K562 (cell line): ENCODE results near the gene PBXIP1. TPM values are rescaled to one million over a fixed set of nuclear protein-coding genes. Genes with fewer than 3 reads are reported as not detected.

Experiments used
- CSDE1 ChIP-seq, 2 experiments: fragments of 450-650 bp; IDR thresholded peaks; 2 replicates each; pipeline ENCODE4 v1.6.1; 2016; ENCODE audit warnings: mild to moderate bottlenecking in 1 of 2
- CTBP1 ChIP-seq: fragments of 450-650 bp; IDR thresholded peaks from 2 replicates; pipeline ENCODE4 v1.6.1; 2016; ENCODE audit warnings: borderline replicate concordance
- CTCFL ChIP-seq: IDR thresholded peaks from 2 replicates; pipeline ENCODE4 v1.6.1; 2011; ENCODE audit warnings: borderline replicate concordance, low read depth, mild to moderate bottlenecking, moderate library complexity, low read length; ENCODE audit not compliant: insufficient read depth, poor library complexity, severe bottlenecking
- E2F1 ChIP-seq: sonication (generic); formaldehyde crosslinking; IDR thresholded peaks from 2 replicates; pipeline ENCODE4 v1.8.1; 2023; ENCODE audit warnings: mild to moderate bottlenecking, missing genetic modification reagents, moderate library complexity
- GTF2B ChIP-seq: IDR thresholded peaks from 2 replicates; pipeline ENCODE4 v1.6.1; 2011; ENCODE audit not compliant: insufficient read length; ENCODE audit errors: extremely low read depth
- HLTF ChIP-seq: fragments of 450-650 bp; IDR thresholded peaks from 2 replicates; pipeline ENCODE4 v1.6.1; 2016
- KLF1 ChIP-seq: fragments of 450-650 bp; IDR thresholded peaks from 2 replicates; pipeline ENCODE4 v1.6.1; 2016; ENCODE audit warnings: missing genetic modification characterization, missing compliant biosample characterization
- POLR2G ChIP-seq: fragments of 200-400 bp; formaldehyde crosslinking; IDR thresholded peaks from 2 replicates; pipeline ENCODE4 v1.6.1; 2017; ENCODE audit warnings: low read depth, mild to moderate bottlenecking, antibody characterized with exemption, low read length, moderate library complexity
- RNF2 ChIP-seq: sonication (generic); IDR thresholded peaks from 2 replicates; pipeline ENCODE4 v1.6.1; 2016
- SNAPC5 ChIP-seq: fragments of 250-450 bp; sonication (Bioruptor Pico); IDR thresholded peaks from 2 replicates; pipeline ENCODE4 v1.8.0; 2021; ENCODE audit warnings: moderate library complexity, mild to moderate bottlenecking, inconsistent platforms
- TAF9B ChIP-seq: fragments of 450-650 bp; IDR thresholded peaks from 2 replicates; pipeline ENCODE4 v1.6.1; 2018; ENCODE audit warnings: mild to moderate bottlenecking; ENCODE audit not compliant: partially characterized antibody
- XRCC5 ChIP-seq: fragments of 200-400 bp; formaldehyde crosslinking; IDR thresholded peaks from 2 replicates; pipeline ENCODE4 v1.6.1; 2017; ENCODE audit warnings: low read depth, mild to moderate bottlenecking, low read length
- ZNF197 ChIP-seq: fragments of 200-800 bp; sonication (Bioruptor generic); IDR thresholded peaks from 2 replicates; pipeline ENCODE4 v1.6.1; 2016; ENCODE audit warnings: low read depth, missing genetic modification characterization, missing compliant biosample characterization
- ZNF407 ChIP-seq: fragments of 450-650 bp; IDR thresholded peaks from 2 replicates; pipeline ENCODE4 v1.6.1; 2016; ENCODE audit warnings: low read depth
- ZNF41 ChIP-seq: fragments of 250-450 bp; sonication (Bioruptor Pico); conservative IDR thresholded peaks from 2 replicates; pipeline ENCODE4 v1.4.0; 2020; ENCODE audit warnings: mild to moderate bottlenecking
- polyA plus RNA-seq, 8 experiments: library from polyadenylated mRNA; depleted of rRNA in 4 of 8; stranded (reverse) in 5 of 8; unstranded in 3 of 8; fragments of >200 nt; fragmentation: Nextera tagmentation in 2 of 8; fragmentation: Illumina TruSeq in 1 of 8; extraction: Ambion mirVana in 2 of 8; extraction: Trizol in 1 of 8; gene quantifications; 2 replicates each; pipeline versions ENCODE4 v1.2.1 to v1.2.3, GENCODE V29; 2011 to 2014; ENCODE audit warnings: inconsistent platforms in 1 of 8, missing spikeins in 1 of 8
- total RNA-seq, 7 experiments: library from RNA; depleted of rRNA in 6 of 7; stranded (reverse); fragments of >200 nt in 6 of 7; fragmentation: Illumina TruSeq in 2 of 7; extraction: Trizol in 2 of 7; gene quantifications; 2 replicates each; pipeline versions ENCODE4 v1.2.1 to v1.2.3, GENCODE V29; 2011 to 2021; ENCODE audit warnings: low replicate concordance in 1 of 7

Gene PBXIP1
- total and polyA plus RNA-seq, 9 of the 15 experiments (the other 6 are each of a cell fraction or from before 2014, with no cell fraction given) = 0.13 to 8.3 (median 5.8) TPM

DNA sequence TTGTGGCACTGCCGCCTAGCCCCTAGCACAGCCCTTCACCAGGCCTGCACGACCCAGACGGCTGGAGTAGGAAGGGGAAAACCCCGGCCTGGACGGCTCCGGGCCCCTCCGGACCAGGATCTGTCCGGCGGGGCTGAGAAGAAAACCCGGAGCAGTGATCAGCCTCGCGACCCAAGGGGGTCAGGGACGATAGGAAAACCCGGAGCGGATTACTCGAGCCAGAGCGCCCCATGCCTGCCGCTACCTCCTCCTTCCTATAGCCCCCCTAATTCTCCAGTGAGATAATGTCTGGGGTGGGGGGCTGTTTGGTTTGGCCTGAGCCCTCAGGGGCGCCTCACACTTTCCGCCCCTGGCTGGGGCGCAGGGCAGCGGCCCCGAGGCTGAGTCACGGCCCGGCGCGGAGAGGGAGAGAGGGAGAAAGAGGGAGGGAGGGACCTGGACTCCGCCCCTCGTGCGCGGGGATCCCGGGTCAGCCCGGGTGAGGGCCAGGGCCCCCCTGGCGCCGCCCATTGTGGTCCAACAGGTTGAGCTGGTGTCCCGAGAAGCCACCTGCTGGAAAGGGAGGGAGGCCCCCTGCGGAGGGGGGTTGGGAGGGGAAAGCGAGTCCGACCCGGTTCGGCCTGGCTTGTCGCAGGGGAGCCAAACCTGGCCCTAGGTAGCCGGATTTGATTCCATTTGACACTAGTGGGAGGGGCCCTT is 45.0 kb upstream of the PBXIP1 start (continued):
- no peak for TF ChIP-seq ZNF407
- peak; percentile 95 for TF ChIP-seq RNF2
- no peak for TF ChIP-seq SNAPC5 (CRISPR knock-in tag)
- no peak for TF ChIP-seq GTF2B
- no peak for TF ChIP-seq CSDE1 (IDR thresholded peaks at IDR 0.05)
- TF ChIP-seq CTBP1 = peak; percentile 90
- peak; percentile 92 for TF ChIP-seq POLR2G
- TF ChIP-seq CTCFL = peak; percentile 2
- peak; percentile 73; the same call in 1 of the 2 replicates for TF ChIP-seq HLTF
- peak; percentile 27; the same call in 1 of the 2 replicates for TF ChIP-seq ZNF197 (CRISPR knock-in tag)
- TF ChIP-seq TAF9B = peak; percentile 89
- TF ChIP-seq ZNF41 (CRISPR knock-in tag) = 0 out of 2 replicates have a peak, but pooled peaks have one; percentile 48
- TF ChIP-seq E2F1 (CRISPR knock-in tag) = peak; percentile 60; the same call in 1 of the 2 replicates
- no peak; the same call in 1 of the 2 replicates for TF ChIP-seq XRCC5
- TF ChIP-seq KLF1 (tag) = 0 out of 2 replicates have a peak, but pooled peaks have one; percentile 72
